DMS153 treated with DMSO at 0.1 percent for 48 hours (cell line): Measurements from ENCODE around the gene DDX25.

Experiments used
- DNase-seq: peaks from one replicate; lab custom pipeline; 2025; ENCODE audit not compliant: unreplicated experiment; lab: John Stamatoyannopoulos, UW

The DDX25 gene

GRCh38 chr11:125968354-125968753, 64.0 kb downstream of the DDX25 start:
- no peak for DNase-seq

DNA sequence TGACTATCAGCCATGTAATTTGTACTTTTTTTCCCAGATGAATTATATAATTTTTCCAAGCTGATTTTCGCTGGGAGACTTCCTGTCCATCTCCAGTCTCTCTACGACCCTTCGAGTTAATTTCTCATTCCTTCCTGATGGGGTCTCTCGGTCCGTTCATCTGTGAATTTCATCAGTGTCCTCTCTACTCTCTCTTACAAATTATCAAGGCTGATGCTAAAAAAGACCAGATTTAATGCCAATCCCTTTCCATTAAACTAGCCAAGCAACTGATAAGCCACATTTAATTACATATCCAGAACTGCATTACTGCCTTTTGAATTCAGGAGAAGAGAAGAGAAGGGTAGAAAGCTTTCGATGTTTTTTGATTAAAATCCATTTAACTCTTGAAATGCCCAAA, 67.3 kb downstream of the DDX25 start:
- DNase-seq, result no peak

GRCh38 chr11:125974284-125974683, 70.0 kb downstream of the DDX25 start:
- DNase-seq, result no peak

- DNase-seq, result no peak
These were observed 71.3 kb downstream of the DDX25 start for GRCh38 chr11:125975634-125976033.

DNA sequence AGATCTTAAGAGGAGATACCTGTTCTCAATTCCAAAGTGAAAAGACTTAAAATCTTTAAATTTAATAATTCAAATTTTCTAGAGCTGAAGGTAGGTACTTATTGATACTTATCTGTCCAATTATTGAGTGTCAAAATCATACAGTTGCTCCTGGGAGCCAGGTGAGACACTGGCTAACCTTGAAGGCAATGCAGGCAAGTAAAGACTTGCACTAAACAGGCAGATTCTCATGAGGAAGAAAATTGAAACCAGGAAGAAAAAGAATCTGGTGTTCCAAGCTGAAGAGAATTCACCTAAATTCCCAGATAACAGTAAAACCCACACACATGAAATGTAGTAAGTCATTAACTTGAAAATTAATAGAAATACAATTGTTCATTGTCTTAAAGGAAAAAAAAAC, 71.8 kb downstream of the DDX25 start:
- no peak for DNase-seq

DNA sequence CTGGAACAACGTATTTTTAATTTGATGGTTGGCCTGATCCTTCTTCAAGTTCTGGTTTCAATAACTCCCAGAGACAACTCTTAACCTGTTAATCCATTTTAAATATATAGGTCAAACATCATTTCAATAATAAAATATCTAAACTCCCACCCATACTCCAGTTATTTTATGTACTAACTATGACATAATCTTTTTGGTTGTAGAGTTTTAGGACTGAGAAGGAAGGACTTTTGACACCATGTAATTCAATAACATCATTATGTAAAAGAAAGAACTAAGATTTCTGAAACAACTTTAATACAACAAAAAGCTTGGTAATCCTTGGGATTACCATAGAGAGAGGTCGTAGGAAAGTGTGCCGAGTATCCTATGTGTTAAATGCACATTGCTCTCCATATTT, 73.0 kb downstream of the DDX25 start:
- DNase-seq, result no peak

DNA sequence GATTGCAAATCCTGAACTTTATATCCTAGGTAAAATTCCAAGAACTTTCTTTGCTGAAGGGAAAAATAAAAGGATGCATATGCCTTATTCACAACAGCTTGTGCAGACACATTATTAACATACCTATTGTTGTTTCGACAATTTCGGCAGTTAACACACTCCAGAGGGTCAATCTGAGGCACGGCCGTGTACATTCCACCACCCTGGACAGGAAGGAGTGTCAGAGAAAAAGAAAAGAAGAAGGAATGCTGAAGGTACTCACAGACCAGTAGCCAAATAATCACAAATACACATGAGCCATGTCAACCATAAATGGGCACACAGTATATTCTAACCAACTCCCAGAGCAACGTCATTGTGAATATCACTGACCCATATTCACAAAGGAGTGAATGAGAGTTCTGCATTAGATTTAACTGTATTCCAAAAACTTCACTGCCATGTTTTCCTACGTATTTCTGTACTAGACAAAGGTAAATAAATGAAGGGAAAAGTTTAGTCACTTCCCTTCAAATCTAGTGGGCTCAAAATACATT, 73.9 kb downstream of the DDX25 start:
- no peak for DNase-seq
